AG04450 (cell line): ENCODE data around the gene DPYSL5. TPM values are rescaled to one million over a fixed set of nuclear protein-coding genes. Genes with fewer than 3 reads are reported as not detected.

Source experiments
- CTCF ChIA-PET: fragments of 300-600, 350-600 bp; formaldehyde crosslinking; extraction: SDS; loops from one replicate; lab custom pipeline; 2022; ENCODE audit warnings: antibody characterized with exemption, inconsistent platforms; lab: Charles Lee
- POLR2A ChIA-PET: fragments of 350-600 bp; formaldehyde crosslinking; extraction: SDS; loops from one replicate; lab custom pipeline; 2021; ENCODE audit warnings: antibody characterized with exemption, inconsistent platforms; lab: Yijun Ruan, JAX
- DNase-seq: peaks from one replicate; pipeline ENCODE4 v3.0.0-alpha.2; 2011; ENCODE audit warnings: low read depth, low spot score
- H3K27ac ChIP-seq: one replicate; pipeline ENCODE4 v1.5.1; 2012; ENCODE audit warnings: low read depth, low read length, control low read depth
- H3K27me3 ChIP-seq: one replicate; pipeline ENCODE4 v1.6.0; 2012; ENCODE audit warnings: low read length; ENCODE audit not compliant: control insufficient read depth, insufficient read depth
- H3K4me3 ChIP-seq: 2 replicates; pipeline ENCODE4 v1.5.1; 2011; ENCODE audit warnings: mild to moderate bottlenecking, low read depth, low read length, control low read depth
- H3K9me3 ChIP-seq: 2 replicates; pipeline ENCODE4 v1.5.1; 2012; ENCODE audit warnings: low read length; ENCODE audit not compliant: control insufficient read depth, insufficient read depth
- CTCF ChIP-seq: IDR thresholded peaks from 2 replicates; pipeline ENCODE4 v1.5.1; 2011; ENCODE audit warnings: low read depth, low read length, control low read depth, inconsistent platforms
- polyA plus RNA-seq: library from polyadenylated mRNA; depleted of rRNA; stranded (reverse); fragments of >200 nt; gene quantifications from 2 replicates; pipeline ENCODE4 v1.2.3, GENCODE V29; 2011

The DPYSL5 gene
- polyA plus RNA-seq, 1 experiment = not detected

DNA sequence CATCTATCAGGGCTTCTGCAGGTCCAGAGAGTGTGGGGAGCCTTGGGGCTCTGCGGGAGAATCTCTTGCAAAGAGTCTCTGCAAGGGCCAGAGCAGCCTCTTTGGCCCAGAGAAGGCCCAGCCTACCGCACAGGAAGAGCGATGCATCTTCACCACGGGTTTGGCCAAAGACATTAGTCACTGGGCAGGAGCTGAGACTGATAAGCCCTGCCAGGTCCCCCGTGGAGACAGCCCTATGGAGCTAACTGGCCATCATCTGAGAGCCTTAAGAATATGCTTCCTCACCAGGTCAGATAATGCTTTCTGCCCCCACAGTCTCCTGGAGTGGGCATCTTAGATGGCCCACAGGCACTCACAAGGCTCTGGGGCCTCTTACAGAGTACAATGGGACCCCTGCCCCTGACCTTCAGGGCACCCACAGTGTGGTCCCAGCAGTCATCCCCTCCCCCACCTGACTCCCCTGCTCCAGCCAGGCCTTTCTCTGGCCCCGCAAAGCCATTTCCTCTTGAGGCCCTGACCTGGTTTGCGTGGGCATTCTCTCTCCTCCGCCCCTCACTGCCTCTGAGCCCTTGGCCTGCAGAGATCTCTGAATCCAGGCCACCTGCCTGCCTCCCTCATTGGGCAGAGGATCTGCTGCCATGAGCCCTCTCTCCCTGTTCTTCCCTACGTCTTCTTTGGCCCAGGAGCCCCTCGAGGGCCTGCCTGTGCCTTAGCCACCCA, 90.6 kb downstream of the DPYSL5 start:
- POLR2A ChIA-PET = no interaction called here
- no peaks in the 10 kb centered on the region; the same call in 1 of the 2 replicates for H3K9me3 ChIP-seq
- no peak overlapping the region for H3K4me3 ChIP-seq
- CTCF ChIA-PET = interaction anchor here (9.4 kb wide), 1 partner anchor 93 kb away, joined by 95 read pairs; no protein-coding TSS in a partner anchor
- H3K27me3 ChIP-seq = peaks cover 32% of the 10 kb centered on the region
- no peak overlapping the region for H3K27ac ChIP-seq
- TF ChIP-seq CTCF = no peak
- DNase-seq = no peak

DNA sequence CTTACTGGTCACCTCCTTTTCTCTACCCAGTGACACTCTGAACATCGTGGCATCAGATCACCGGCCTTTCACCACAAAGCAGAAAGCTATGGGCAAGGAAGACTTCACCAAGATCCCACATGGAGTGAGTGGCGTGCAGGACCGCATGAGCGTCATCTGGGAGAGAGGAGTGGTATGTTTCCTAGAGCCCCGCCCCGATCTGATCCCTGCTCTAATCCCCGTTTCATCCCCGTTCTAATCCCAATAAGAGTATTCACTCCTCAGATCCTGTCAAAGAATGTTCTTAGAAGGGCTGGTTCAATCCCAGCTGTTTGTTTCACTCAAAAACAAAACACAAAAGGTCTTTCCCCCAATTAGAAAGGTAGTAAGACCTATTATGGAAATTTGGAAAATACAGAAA, 92.1 kb downstream of the DPYSL5 start:
- no peak overlapping the region for H3K27ac ChIP-seq
- H3K27me3 ChIP-seq = peaks cover 25% of the 10 kb centered on the region
- DNase-seq = no peak
- CTCF ChIA-PET = interaction anchor here (1.4 to 9.4 kb wide), 2 partner anchors 76 to 94 kb away, joined by 8 to 95 read pairs; no protein-coding TSS in a partner anchor
- no peak overlapping the region for H3K4me3 ChIP-seq
- POLR2A ChIA-PET = no interaction called here
- no peak for TF ChIP-seq CTCF
- no peaks in the 10 kb centered on the region; the same call in 1 of the 2 replicates for H3K9me3 ChIP-seq

DNA sequence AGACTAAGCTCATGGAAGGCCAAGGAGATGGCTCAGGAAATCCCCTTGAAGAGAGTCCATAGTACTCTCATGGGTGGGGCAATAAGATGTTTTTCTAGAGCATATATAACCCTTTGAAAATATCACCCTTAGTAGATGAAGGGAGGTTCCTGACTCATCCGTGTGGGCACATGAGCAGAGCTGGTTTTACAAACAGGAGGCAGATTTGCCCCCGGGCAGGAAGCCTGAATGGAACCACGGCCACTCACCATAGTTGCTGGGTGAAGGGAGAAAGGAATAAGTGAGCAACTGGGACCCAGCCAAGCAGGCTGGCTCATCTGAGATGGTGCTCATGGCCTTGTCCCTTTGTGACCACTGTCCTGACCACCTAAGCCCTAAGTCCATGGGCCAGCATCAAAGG, 93.6 kb downstream of the DPYSL5 start:
- ChIA-PET CTCF (interaction anchor here (1.4 to 9.4 kb wide), 4 partner anchors 13 to 96 kb away, joined by 5 to 95 read pairs (median 10); no protein-coding TSS in a partner anchor), POLR2A (no interaction called here)
- no peak for TF ChIP-seq CTCF

GRCh38 chr2:26942543-26943295, 94.8 kb downstream of the DPYSL5 start:
- Histone ChIP-seq H3K4me3 (no peak overlapping the region), H3K27ac (no peak overlapping the region), H3K27me3 (peaks cover 40% of the 10 kb centered on the region), H3K9me3 (no peaks in the 10 kb centered on the region; the same call in 1 of the 2 replicates)
- ChIA-PET CTCF (interaction anchor here (0.5 to 9.4 kb wide), 13 partner anchors 10 to 336 kb away, joined by 3 to 95 read pairs (median 4); no protein-coding TSS in a partner anchor), POLR2A (no interaction called here)
- no peak for DNase-seq
- peak; percentile 77 for TF ChIP-seq CTCF

More for the DNA sequence above, 93.6 kb downstream of the DPYSL5 start:
- Histone ChIP-seq H3K9me3 (no peaks in the 10 kb centered on the region; the same call in 1 of the 2 replicates), H3K27ac (no peak overlapping the region), H3K27me3 (peaks cover 34% of the 10 kb centered on the region), H3K4me3 (no peak overlapping the region)
- no peak for DNase-seq
